Breast epithelium (tissue), 4 donors: Measurements from ENCODE around the gene THADA. TPM values are rescaled to one million over a fixed set of nuclear protein-coding genes. Genes with fewer than 3 reads are reported as not detected.
"Not testable (repeated sequence)": the region's sequence is repeated elsewhere in the genome, so short reads cannot be mapped to it uniquely, and the experiment has no call there.

Experiments used
- DNase-seq, 2 donors: peaks; one replicate each; pipeline ENCODE4 v3.0.0-alpha.2; 2019; ENCODE audit warnings: low spot score in 2 of 2
- H3K27ac ChIP-seq, 2 donors: fragments of 200-600 bp; sonication (generic) in 1 of 2; one replicate each; pipeline ENCODE4 v1.5.1; 2016 to 2019; ENCODE audit warnings: mild to moderate bottlenecking in 1 of 2
- H3K27me3 ChIP-seq, 2 donors: fragments of 200-600 bp; sonication (generic) in 1 of 2; one replicate each; pipeline versions ENCODE4 v1.5.1 to v1.6.0; 2017 to 2019; ENCODE audit warnings: control low read depth in 1 of 2, mild to moderate bottlenecking in 1 of 2
- H3K36me3 ChIP-seq: fragments of 200-600 bp; one replicate; pipeline ENCODE4 v1.5.1; 2019
- H3K4me1 ChIP-seq, 2 donors: fragments of 200-600 bp; sonication (generic); one replicate each; pipeline ENCODE4 v1.5.1; 2016 to 2019; ENCODE audit warnings: control low read depth in 1 of 2
- H3K4me3 ChIP-seq, 3 donors: fragments of 200-600 bp; sonication (generic); 1 replicate in 2 of 3; 2 replicates in 1 of 3; pipeline ENCODE4 v1.5.1; 2016 to 2019; ENCODE audit warnings: mild to moderate bottlenecking in 3 of 3, moderate library complexity in 2 of 3
- H3K9me3 ChIP-seq, 2 donors: fragments of 200-600 bp; sonication (generic) in 1 of 2; one replicate each; pipeline ENCODE4 v1.5.1; 2016 to 2019; ENCODE audit warnings: control low read depth in 1 of 2
- CTCF ChIP-seq, 3 donors: fragments of 450-650 bp; IDR thresholded peaks; one replicate each; pipeline ENCODE4 v1.5.1; 2016 to 2017; ENCODE audit warnings: antibody characterized with exemption in 3 of 3, mild to moderate bottlenecking in 3 of 3, moderate library complexity in 3 of 3
- POLR2A ChIP-seq: fragments of 450-650 bp; IDR thresholded peaks from one replicate; pipeline ENCODE4 v1.6.1; 2016; ENCODE audit warnings: antibody characterized with exemption, mild to moderate bottlenecking, moderate library complexity
- POLR2AphosphoS5 ChIP-seq, 3 donors: sonication (generic); formaldehyde crosslinking; IDR thresholded peaks; one replicate each; pipeline ENCODE4 v1.6.1; 2017; ENCODE audit warnings: antibody characterized with exemption in 3 of 3
- intact Hi-C: fragments of 100-400 bp; cut with DNase I; formaldehyde crosslinking; loops from one replicate; pipeline ENCODE4 v1.15.1; 2023; ENCODE audit warnings: low total_unique reads
- total RNA-seq, 3 donors: library from RNA; depleted of rRNA; stranded (reverse); fragments of >200 nt; gene quantifications; one replicate each; pipeline ENCODE4 v1.1.0, GENCODE V29; 2016

THADA gene
- total RNA-seq, 3 donors from 2014 or later, result 41.1 to 60.6 (median 49.5) TPM

DNA sequence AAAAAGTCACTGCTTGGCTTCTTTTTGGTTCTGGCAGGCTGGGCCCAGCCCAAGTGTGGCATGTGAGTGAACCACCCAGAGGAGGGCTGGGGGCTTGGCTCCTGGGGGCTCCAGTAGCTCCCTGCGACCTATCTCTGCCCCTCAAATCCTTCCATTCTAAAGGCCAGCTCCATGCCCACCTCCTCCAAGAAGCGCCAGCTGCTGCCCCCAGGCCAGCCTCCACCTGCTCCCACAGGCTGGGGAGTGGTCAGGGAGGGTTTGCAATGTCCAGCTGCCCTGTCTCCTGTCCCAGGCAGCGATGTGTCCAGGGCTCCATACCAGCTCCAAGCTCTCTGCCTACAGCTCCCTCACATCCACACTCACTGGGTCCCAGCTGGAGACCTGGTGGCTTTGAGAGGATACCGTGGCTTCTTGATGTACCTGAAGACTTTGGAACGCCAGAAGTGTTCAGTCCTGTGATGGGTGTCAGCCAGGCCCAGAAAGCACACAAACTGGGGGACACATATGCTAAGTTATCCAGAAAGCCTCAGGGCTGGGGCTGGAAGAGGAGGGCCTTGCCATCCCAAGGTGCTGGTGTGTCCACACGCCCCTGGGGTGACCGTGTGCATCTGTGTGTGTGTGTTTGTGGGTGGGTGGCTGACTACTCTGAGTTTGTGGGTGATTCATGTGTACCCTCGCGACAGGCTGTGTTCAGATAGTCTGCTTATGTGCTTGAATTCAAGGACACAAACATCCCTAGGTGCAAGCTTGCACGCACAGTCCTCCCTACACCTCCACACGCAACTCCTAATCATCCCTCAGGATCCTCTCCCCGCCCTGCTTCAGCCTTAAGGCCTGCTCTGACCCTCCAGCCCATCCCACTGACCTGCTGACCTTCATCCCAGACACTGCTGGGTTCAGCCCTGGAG lies 402.8 kb downstream of the THADA start:
- Histone ChIP-seq H3K27me3 (no peaks in the 10 kb centered on the region), H3K4me3 (no peak overlapping the region), H3K9me3 (no peaks in the 10 kb centered on the region), H3K36me3 (no peaks in the 10 kb centered on the region), H3K27ac (no peak overlapping the region), H3K4me1 (no peaks in the 10 kb centered on the region)
- TF ChIP-seq POLR2A, result no peak
- no peak for TF ChIP-seq POLR2AphosphoS5 (IDR thresholded peaks at IDR 0.05)
- TF ChIP-seq CTCF (IDR thresholded peaks at IDR 0.05), result no peak
- DNase-seq, result no peak
- intact Hi-C loops, result no loop called here

DNA sequence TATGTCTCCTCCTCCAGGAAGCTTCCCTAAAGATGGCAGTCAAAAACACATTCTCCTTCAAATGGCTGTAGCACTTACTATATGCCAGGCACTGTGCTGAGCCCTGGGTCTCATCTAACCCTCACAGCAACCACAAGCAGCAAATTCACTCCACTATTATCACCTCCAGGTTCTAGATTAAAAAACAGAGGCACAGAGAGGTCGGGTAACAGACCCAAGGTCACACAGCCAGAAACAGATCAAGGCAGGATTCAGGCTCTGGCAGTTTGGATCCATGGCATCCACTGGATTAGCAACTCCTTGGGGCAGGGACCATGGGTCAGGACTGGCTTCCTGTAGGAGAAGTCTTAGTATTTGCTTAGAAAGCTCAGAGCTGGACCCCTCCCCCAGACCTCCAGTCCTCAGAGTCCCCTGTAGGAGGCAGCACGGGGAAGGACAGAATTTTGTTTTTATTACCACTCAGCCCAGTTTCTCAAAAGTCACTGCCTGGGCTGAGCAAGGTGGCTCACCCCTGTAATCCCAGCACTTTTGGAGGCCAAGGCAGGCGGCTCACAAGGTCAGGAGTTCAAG lies 403.8 kb downstream of the THADA start:
- Histone ChIP-seq H3K4me3 (no peak overlapping the region), H3K4me1 (no peaks in the 10 kb centered on the region), H3K9me3 (no peaks in the 10 kb centered on the region), H3K27ac (no peak overlapping the region), H3K36me3 (no peaks in the 10 kb centered on the region), H3K27me3 (no peaks in the 10 kb centered on the region)
- intact Hi-C loops, result no loop called here
- DNase-seq, result no peak
- TF ChIP-seq POLR2A (no peak), CTCF (IDR thresholded peaks at IDR 0.05) (no peak), POLR2AphosphoS5 (IDR thresholded peaks at IDR 0.05) (no peak)

DNA sequence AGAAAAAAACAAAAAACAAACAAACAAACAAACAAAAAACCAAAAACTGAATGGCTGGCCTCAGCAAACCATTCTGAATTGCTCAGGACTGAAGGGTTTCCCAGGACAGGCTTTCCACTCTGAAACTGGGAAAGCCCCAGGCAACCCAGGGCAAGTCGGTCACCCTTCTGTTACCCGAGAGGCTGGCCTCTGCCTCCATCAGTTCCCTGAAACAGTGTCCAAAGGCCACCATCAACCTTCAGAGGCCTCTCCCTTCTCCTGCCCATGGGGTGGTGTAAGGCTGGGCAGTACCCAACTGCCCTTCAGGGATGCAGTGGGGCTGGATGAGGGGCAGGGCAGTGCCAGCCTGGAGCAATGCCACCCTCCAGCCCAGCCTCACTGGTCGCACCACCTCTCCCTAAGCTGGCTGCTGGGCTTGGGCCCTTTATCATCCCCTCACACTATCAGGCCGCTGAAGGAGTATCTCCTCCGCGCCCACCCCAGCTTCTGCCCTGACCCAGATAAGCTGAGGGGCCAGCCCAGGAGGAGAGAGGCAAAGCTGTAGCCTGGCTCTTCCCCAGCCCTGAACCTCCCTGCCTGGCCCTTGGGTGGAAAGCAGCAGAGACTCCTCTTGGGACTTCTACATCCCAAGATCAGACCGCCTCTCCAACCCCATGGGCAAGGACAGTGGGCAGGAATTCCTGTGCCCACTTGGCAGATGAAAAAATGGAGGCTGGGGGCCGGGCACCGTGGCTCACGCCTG lies 405.4 kb downstream of the THADA start:
- Histone ChIP-seq H3K4me1 (no peaks in the 10 kb centered on the region), H3K27me3 (no peaks in the 10 kb centered on the region), H3K27ac (no peak overlapping the region), H3K4me3 (no peak overlapping the region), H3K9me3 (no peaks in the 10 kb centered on the region), H3K36me3 (no peaks in the 10 kb centered on the region)
- intact Hi-C loops, result no loop called here
- no peak for TF ChIP-seq POLR2AphosphoS5 (IDR thresholded peaks at IDR 0.05)
- no peak for TF ChIP-seq CTCF (IDR thresholded peaks at IDR 0.05)
- no peak for TF ChIP-seq POLR2A
- DNase-seq, result no peak

DNA sequence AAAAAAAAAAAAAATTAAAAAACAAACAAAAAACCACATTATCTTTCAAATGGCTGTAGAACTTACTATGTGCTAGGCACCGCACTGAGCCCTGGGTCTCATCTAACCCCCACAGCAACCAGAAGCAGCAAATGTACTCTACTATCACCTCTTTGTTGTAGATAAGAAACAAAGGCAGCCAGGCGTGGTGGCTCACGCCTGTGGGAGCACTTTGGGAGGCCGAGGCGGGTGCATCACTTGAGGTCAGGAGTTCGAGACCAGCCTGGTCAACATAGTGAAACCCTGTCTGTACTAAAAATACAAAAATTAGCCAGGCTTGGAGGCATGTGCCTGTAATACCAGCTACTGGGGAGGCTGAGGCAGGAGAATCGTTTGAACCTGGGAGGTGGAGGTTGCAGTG lies 406.0 kb downstream of the THADA start:
- intact Hi-C loops, result not testable (repeated sequence)

DNA sequence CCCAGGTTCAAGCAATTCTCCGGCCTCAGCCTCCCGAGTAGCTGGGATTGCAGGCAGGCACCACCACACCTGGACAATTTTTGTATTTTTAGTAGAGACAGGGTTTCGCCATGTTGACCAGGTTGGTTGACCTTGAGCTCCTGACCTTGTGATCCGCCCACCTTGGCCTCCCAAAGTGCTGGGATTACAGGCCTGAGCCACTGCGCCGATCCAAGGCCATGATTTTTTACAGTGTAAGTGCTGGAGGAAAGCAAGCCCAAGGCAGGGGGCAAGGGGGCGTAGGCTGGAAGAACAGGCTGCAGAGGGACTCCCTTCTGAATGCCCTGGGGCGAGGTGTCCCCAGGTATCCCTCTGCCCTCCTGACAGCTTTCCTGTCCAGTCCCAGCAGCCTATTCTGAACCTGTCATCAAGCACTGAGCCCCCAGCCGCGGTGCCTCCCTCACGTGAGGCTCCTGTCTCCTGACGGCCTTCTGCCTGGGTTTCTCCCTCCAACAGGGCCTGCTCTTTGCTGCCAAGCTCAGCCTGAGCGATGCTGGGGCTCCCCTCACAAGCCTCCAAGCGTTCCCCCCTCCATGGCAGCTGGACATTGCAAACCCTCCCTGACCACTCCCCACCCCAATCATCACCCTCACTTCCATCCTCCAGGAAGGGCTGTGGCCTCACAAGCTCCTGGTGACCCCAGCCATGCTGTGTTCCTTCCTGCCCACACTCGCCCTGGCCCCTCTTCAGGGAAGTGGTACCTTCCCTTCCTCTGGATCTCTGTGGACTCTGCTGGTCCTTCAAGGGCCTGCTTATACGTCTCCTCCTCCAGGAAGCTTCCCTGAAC lies 407.1 kb downstream of the THADA start:
- Histone ChIP-seq H3K27me3 (no peaks in the 10 kb centered on the region), H3K9me3 (no peaks in the 10 kb centered on the region), H3K36me3 (no peaks in the 10 kb centered on the region), H3K27ac (no peak overlapping the region), H3K4me3 (no peak overlapping the region), H3K4me1 (no peaks in the 10 kb centered on the region)
- intact Hi-C loops, result no loop called here
- no peak for DNase-seq
- no peak for TF ChIP-seq POLR2AphosphoS5 (IDR thresholded peaks at IDR 0.05)
- no peak for TF ChIP-seq CTCF (IDR thresholded peaks at IDR 0.05)
- no peak for TF ChIP-seq POLR2A

More for the DNA sequence above, 406.0 kb downstream of the THADA start:
- not testable (repeated sequence) for H3K27ac ChIP-seq, H3K4me3 ChIP-seq, H3K9me3 ChIP-seq, H3K27me3 ChIP-seq, H3K4me1 ChIP-seq, H3K36me3 ChIP-seq, DNase-seq
